C4-2B (cell line): ENCODE data around the gene RAB8B.

Source experiments
- H3K27ac ChIP-seq: fragments of 450-650 bp; 2 replicates; pipeline ENCODE4 v1.5.1; 2017
- ZFX ChIP-seq: fragments of 450-650 bp; IDR thresholded peaks from 2 replicates; pipeline ENCODE4 v1.6.1; 2017
- TF ChIP-seq, protein P1 (sequence below): fragments of 450-650 bp; conservative IDR thresholded peaks from 2 replicates; pipeline ENCODE4 v1.5.1; 2017; ENCODE audit warnings: mild to moderate bottlenecking

RAB8B gene

DNA sequence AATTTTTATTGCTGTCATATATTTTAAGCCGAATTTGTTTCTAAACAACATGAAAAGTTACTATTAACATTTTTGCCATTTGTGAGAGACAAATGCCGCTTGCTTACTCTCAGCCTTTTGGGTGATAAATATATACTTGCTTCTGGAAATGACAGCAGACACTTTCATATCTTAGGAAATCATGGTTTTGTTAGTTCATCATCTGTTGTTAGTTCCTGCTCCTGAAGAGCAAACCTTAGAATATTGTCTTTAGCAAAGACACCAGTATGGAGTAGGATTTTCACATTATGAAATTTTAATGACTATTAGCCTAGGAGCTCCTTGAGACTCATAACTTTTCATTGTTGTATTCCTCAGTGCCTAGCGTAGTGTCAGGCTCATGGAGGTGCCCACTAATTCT is 36.0 kb downstream of the RAB8B start:
- TF ChIP-seq ZFX = no peak
- TF ChIP-seq, protein P1, sequence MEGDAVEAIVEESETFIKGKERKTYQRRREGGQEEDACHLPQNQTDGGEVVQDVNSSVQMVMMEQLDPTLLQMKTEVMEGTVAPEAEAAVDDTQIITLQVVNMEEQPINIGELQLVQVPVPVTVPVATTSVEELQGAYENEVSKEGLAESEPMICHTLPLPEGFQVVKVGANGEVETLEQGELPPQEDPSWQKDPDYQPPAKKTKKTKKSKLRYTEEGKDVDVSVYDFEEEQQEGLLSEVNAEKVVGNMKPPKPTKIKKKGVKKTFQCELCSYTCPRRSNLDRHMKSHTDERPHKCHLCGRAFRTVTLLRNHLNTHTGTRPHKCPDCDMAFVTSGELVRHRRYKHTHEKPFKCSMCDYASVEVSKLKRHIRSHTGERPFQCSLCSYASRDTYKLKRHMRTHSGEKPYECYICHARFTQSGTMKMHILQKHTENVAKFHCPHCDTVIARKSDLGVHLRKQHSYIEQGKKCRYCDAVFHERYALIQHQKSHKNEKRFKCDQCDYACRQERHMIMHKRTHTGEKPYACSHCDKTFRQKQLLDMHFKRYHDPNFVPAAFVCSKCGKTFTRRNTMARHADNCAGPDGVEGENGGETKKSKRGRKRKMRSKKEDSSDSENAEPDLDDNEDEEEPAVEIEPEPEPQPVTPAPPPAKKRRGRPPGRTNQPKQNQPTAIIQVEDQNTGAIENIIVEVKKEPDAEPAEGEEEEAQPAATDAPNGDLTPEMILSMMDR = no peak
- no peak overlapping the region for H3K27ac ChIP-seq

DNA sequence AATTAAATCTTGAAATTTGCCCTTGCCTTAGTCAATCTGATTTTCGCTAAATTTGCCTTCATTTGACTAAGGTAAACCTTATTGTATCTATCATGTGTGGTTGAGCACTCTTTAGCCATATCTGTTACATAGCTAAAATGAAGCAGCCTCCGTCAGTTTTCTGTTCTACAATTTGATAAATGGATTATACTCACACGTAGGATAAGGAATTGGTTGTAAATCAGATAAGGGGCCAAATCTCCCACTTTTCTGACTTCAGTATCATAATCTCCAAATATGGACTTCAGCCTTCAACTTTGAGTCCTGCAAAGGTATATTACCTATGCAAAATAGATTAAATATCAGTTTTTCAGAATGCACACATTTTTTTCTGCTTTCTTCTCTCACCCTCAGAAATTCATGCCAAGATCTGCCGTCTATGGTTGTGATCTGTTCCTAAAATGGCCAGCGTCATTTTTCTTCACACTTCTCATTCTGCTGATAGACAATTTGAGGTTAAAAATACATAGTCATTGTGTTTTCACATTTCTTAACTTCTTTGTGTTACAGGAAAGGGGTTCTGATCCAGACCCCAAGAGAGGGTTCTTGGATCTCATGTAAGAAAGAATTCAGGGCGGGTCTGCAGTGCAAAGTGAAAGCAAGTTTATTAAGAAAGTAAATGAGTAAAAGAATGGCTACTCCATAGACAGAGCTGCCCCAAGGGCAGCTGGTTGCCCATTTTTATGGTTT is 36.9 kb downstream of the RAB8B start:
- H3K27ac ChIP-seq = no peak overlapping the region
- TF ChIP-seq ZFX = no peak

DNA sequence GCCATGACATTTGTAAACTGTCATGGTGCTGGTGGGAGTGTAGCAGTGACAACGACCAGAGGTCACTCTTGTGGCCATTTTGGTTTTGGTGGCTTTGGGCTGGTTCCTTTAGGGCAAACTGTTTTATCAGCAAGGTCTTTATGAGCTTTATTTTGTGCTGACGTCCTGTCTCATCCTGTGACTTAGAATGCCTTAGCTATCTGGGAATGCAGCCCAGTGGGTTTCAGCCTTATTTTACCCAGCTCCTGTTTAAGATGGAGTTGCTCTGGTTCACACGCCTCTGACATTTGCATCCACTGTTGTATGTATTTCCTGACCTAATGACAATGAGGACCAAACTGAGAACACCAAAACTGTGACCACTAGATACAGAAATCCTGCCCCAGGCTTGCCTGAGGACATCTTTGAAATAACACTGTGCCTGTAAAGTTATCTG is 37.6 kb downstream of the RAB8B start:
- no peak overlapping the region for H3K27ac ChIP-seq
- TF ChIP-seq, protein P1 = no peak
- TF ChIP-seq ZFX = no peak

DNA sequence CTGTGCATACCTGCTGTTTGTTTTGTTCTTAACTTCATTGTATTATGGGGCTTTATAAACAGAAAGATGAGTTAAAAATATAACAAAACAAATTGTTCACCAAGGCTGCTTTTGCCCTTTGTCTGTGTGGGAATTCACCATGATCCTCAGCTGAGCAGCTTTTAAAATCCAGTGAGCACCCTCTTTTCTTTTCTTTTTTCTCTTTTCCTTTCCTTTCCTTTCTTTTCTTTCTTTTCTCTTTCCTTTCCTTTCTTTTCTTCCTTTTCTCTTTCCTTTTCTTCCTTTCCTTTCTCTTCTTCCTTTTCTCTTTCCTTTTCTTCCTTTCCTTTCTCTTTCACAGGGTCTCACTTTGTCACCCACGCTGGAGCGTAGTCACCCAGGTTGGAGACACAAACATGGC is 38.3 kb downstream of the RAB8B start:
- H3K27ac ChIP-seq = no peak overlapping the region
- TF ChIP-seq, protein P1 = no peak
- TF ChIP-seq ZFX = no peak

DNA sequence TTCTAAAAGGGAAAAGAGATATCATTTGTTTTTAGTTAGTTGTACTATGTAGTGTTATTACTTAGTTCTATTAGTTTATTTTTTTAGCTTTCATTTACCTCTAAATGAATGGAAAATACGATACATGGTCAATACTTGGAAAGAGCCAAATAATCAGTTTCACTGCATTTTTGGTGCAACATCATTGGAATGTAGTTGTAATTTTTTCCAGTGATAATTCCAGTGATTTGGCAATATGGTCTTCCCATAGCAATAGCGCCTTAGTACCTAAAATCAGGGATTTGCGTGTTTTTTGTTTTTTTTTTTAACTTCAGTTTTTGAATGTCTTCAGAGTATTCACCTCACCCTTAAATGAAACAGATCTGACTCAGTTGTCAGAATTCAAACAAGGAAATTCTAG is 41.8 kb downstream of the RAB8B start:
- H3K27ac ChIP-seq = no peak overlapping the region
- TF ChIP-seq, protein P1 = no peak
- no peak for TF ChIP-seq ZFX

DNA sequence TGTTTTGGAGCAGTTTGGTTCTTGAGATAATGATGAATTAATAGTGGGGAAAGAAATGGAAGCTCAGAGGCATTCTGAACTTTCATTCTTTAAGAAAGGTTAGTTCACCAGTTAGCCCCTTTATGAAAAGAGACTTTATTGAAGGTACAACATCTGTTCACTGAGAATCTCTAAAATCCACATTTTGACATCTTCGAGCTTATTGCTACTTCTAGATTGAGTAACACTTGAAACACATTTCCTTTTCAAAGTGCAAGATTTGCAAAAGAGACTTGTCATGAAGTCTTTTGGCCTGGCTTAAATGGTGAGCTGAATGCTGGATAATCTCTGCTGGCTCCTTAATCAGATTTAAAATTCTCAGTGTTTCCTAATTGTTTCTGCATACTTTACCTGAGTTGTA is 42.3 kb downstream of the RAB8B start:
- no peak overlapping the region for H3K27ac ChIP-seq
- no peak for TF ChIP-seq ZFX
- TF ChIP-seq, protein P1 = no peak

DNA sequence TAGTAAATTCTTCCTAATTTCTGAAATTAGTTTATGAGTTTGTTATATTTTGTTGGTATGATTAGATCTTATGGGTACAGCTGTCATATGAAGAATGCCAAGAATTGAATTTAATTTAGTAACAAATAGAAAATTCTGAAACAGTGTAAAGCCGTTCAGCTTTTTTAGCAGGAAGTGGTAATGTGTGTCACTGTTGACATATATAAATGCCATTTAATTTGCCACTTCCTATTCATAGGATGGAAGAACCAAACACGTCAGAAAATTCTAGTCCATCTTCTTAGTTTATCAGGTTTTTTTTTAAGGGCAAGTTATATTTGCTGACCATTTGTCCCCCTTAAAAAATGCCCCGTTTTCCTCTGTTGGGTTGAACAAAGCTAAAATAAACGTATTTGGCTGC is 43.0 kb downstream of the RAB8B start:
- no peak overlapping the region for H3K27ac ChIP-seq
- TF ChIP-seq, protein P1 = no peak
- TF ChIP-seq ZFX = no peak

DNA sequence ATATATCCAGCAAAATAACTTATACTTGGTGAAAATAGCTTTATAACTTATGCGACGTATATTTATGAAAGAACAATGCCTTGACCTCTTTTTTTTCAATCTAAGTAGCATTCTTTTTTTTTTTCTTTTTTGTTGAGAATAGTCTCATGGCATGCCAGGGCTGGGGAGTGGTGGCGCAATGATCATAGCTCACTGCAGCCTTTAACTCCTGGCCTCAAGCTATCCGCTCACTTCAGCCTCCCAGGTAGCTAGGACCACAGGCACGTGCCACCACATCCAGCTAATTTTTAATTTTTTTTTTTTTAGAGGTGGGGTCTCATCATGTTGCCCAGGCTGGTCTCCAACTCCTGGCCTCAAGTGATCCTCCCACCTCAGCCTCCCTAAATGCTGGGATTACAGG is 43.5 kb downstream of the RAB8B start:
- TF ChIP-seq, protein P1 = no peak
- TF ChIP-seq ZFX = no peak
- H3K27ac ChIP-seq = no peak overlapping the region
